GM21619 (cell line): ENCODE results near the gene EXOSC1.
A peak's percentile ranks its signal among the peaks of the same experiment; 100 is the strongest.
"Not testable (repeated sequence)": the region's sequence is repeated elsewhere in the genome, so short reads cannot be mapped to it uniquely, and the experiment has no call there.

Experiments used
- ATAC-seq: cut with Tn5 transposase; IDR thresholded peaks from one replicate; pipeline ENCODE4 v1.9.1; 2021; ENCODE audit not compliant: unreplicated experiment

EXOSC1 gene

GRCh38 chr10:97459933-97460332 lies 14.1 kb upstream of the EXOSC1 start:
- no peak for ATAC-seq

DNA sequence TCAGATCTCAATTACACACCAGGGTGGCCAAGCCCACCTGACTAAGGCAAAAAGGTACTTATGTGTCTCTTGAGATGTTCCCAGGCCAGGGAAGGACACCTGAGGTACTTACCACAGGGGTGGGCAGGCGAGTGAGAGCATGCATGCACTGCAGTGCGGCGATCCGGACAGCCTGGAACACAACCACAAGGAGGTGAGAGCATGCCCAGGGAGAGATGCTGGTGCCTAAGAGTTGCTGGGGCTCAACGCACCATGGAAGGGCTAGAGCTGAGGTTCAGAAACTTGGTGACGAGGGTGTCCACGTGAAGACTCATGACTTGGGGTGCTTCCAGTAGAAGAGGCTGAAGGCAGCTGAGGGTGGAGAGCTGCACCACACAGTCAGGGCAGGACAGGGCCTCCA lies 13.3 kb upstream of the EXOSC1 start:
- ATAC-seq: no peak

DNA sequence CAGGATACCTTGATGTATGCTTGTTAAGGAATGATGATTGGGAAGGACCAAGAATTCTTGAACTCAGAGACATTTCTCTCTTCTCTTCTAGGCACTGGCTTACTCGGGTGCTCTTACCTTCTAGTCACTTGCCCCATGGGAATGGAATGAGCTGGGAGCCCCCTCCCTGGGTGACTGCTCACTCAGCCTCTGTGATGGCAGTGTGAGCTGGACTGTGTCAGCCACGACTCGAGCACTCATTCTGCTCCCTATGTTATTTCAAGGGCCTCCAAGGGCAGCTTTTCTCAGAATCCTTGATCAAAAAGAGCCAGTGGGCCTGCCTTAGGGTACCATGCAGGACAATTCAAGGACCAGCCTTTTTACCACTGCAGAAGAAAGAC lies 10.9 kb upstream of the EXOSC1 start:
- no peak for ATAC-seq

DNA sequence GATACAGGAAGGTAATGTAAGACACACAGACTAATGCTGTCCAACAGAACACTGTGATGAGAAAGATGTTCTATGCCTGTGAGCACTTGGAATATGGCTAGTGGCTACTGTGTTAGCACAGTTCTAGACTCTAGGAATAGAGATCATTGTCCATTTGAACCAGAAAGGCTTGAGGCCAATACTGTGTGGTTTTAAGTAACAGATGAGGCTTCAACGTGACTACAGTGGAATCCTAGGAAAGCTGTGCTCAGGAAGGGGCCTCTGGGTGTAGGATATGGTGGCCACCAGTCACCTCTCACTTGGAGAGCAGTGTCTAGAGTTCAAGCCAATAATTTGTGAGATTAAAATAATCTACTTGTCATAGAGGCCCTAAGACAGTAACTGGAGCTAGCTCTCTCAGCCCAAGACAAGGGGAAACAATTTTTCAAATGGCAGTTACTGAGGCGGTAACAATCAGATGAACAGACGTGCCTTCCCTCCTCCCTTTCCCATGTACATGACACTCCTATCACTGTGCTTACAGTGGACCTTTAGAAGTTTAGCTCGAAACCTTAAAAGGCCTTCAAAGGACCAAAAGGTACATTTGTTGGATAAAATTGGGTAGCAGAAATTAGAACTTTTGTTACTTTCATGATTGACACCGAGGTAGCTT lies 10.4 kb upstream of the EXOSC1 start:
- no peak for ATAC-seq

GRCh38 chr10:97454330-97455036 lies 8.7 kb upstream of the EXOSC1 start:
- no peak for ATAC-seq

DNA sequence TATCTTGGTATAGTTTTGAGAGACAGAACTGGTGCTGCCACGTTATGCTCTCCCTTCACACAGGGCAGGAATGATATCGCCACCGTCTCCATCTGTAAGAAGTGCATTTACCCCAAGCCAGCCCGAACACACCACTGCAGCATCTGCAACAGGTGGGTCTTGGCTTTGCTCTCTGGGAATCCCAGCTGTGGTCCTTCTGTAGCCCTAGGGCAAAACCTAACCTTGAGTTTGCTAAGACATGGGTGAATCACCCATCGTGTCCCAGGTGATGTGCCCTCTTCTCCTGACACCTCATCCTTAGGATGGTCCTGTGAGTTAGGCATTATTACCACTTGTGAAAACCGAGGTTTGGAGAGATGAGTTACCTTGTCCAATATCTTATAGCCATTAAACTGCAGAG lies 6.5 kb upstream of the EXOSC1 start:
- no peak for ATAC-seq

DNA sequence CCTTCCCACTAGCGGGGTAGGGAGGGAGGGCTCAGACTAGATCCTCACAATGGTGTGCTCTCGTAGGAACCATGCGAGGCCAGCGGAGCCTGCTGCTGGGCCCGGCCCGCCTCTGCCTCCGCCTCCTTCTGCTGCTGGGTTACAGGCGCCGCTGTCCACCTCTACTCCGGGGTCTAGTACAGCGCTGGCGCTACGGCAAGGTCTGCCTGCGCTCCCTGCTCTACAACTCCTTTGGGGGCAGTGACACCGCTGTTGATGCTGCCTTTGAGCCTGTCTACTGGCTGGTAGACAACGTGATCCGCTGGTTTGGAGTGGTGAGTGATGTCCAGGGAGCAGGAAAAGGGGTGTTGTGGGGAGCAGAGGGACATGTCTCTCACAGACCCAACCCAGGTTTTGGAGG lies 5.8 kb upstream of the EXOSC1 start:
- no peak for ATAC-seq

DNA sequence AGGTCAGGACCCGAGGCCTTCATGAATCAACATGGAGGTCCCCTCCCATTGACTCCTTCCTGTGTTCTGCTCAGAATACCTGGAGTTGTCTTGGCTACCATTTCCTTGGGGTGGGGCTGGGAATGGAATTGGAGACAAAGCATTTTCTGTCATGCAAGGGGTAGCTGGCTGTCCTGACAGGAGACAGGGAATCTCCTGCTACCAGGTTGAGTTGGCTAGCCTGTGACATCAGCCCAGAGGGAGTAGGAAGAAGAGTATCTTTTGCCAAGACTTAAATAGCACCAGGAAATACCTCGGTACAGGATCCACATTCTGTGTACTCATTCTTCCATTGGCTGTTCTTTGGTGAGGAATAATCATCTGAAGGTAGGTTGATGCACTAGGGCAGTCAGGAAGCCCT lies 5.0 kb upstream of the EXOSC1 start:
- ATAC-seq: no peak

- ATAC-seq: no peak
These were observed 467 bp downstream of the EXOSC1 start for GRCh38 chr10:97445357-97445721.

DNA sequence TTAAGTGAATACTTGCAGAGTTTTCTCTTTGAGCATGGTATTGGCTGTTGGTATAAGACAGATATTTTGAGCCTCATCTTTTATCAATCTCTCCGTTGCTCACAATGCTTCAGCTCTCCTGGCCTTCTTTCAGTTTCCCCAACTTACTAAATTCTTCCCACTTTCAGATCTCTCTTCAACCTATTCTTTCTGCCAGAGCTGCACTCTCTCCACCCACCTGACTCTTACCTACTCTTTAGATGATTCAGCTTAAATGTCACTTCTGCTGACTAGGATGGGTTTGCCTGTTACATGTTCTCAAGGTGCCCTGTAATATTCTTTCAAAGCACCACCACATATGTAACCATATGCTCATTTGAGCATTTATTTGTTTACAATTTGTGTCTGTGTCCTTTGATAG lies 1.6 kb downstream of the EXOSC1 start:
- no peak for ATAC-seq

DNA sequence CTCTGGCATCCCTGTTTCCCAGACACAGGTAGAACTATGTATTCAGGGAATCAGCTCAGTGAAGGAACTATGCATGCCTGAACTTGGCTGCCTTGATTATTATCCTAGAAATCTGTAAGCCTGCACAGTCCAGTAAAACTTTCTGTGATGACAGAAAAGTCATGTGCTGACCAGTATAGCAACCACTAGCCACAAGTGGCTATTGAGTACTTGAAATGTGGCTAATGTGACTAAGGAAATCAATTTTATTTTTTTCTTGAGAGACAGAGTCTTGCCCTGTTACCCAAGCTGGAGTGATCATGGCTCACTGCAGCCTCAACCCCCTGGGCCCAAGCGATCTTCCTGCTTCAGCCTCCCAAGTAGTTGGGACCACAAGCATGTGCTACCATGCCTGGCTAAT lies 3.5 kb downstream of the EXOSC1 start:
- no peak for ATAC-seq

DNA sequence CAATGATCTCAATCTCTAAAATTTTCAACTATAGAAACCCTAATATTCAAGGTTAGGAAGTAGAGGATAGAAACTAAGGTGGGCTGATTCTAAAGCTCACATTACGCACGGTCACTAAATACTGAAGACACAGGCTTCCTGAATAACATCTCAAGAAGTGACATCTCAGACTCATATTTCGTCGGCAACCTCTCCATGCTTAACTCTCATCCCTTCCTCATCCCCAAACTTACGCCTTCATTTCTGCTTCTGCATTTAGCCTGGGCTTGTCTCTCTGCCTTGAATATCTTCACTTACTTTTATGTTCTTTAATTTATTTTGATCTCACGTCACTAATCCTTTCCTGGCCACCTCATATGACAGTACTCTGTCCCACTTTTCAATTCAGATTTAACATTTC lies 10.6 kb downstream of the EXOSC1 start:
- ATAC-seq: no peak

DNA sequence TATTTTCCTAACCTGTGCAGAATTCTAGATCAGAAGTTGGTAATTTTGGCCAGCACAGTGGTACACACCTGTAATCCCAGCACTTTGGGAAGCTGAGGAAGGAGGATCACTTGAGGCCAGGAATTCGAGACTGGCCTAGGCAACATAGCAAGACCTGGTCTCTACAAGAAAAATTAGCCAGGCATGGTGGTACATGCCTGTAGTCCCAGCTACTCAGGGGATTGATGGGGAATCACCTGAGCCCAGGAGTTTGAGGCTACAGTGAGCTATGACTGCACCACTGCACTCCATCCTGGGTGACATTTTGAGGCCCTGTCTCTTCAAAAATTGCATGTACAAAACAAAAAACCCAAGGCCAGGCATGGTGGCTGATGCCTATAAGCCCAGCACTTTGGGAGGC lies 11.2 kb downstream of the EXOSC1 start:
- ATAC-seq: no peak

GRCh38 chr10:97434055-97434454 lies 11.8 kb downstream of the EXOSC1 start:
- no peak for ATAC-seq

DNA sequence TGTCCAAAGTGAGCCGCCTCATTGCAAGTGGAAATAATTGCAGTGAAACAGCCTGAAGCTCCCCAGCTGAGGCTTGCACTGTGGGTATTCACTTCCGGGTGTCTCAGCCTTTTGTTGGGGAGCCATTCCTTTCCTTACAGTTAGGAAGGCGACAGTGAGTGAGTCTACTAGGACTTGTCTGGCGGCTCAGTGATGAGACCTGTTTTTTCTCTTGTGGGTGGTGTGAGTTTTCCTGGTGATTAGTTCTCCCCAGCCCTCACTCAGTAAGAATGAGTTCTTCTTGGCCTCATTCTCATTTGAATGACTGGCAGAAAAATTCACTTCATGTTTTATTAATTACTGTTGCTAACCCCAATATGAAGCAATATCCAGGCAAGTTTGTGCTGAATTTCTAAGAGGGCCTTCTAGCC lies 17.2 kb downstream of the EXOSC1 start:
- ATAC-seq: no peak

DNA sequence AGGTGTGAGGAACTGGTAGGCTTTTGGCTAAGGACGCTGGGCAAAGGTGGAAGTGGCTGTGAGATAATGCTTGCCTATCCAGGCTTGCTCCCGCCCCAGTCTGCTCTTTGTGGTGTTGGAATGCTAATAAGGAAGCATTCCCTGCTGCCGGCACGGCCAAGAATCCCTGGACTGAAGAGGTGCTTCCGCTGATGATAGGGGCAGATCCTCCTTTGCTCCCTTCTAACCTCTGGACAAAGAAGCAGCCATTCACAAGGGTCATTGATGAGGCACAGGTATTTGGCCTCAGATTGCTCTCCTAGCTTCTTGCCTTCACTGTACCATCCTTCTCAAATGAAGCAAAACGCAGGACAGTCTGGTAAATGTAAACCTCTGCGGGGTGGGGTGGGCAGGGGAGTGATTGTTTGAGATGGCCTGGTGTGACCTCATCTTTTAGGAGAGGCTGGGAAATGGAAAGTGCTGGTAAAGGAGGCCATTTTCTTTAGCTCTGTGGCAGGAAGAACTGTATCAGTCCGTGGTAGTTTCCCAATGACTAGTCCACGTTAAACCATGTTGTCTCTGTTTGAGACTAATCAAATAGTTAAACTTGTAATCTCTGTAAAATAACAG lies 18.1 kb downstream of the EXOSC1 start:
- no peak for ATAC-seq

DNA sequence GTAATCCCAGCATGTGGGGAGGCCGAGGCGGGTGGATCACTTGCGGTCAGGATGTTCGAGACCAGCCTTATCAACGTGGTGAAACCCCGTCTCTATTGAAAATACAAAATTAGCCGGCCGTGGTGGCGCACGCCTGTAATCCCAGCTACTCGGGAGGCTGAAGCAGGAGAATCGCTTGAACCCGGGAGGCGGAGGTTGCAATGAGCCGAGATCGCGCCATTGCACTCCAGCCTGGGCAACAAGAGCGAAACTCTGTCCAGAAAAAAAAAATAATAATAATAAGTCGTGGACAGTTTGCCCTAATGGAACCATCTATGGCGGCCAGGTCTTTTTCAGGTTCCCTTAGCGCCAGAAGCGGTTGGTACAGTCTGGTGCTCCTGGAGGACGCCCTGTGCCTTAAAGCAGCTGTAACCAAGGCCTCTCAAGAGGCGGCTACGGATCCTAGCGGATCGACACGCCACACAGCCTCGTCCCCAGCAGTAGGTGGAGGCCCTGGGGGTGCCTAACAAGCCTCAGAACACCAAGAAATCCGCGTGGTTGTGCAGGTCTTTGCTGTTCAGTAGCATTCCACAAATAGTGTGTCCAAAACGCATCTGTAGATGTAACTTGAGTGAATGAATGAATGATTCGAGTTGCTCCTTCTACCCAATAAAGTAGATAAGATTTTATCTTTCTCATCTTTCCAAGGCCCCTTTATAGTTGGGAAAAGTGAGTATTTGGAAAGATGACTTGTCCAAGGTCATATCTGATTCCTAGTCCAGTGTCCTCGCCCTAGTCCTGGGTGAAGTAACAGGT lies 18.8 kb downstream of the EXOSC1 start:
- ATAC-seq: no peak

DNA sequence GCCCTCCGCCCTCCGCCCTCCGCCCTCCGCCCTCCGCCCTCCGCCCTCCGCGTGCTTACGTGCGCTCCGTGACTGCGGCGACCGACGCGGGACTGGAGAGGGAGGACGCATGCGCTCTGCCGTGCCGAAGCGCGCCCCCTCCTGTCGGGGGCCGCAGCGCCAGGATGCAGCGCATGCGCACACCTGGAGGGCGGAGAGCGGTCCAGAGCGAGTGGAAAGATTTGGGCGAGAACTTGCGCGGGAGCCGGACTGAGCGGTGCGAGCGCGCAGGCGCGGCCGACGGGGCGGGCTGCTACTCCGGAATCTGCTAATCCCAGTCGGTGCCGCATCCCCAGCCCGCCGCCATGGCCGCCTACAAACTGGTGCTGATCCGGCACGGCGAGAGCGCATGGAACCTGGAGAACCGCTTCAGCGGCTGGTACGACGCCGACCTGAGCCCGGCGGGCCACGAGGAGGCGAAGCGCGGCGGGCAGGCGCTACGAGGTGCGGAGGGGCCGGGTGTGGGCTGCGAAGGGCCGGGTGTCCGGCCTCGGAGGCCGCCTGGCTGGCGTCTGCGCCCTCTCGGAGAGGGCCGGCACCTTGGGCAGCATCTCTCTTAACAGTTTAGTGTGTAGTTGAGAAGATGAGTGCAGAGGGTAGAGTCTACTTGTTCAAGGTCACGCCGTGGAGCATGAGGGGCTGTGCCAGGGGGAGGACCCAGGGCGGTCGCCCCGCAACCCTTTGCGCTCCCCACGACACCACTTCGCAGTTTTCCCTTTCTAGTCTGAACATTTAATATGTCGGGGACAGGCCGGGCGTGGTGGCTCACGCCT lies 19.6 kb downstream of the EXOSC1 start, which contains the start of gene PGAM1:
TSS of gene PGAM1 (plus strand) at position 228 of the 812 bp plus-strand sequence. CDS start at position 345, 117 bp downstream.
- ATAC-seq: peak; percentile 83

- ATAC-seq: not testable (repeated sequence)
These were observed 22.1 kb downstream of the EXOSC1 start for GRCh38 chr10:97423757-97424098.

- ATAC-seq: no peak
These were observed 29.2 kb downstream of the EXOSC1 start for GRCh38 chr10:97416565-97416964.

DNA sequence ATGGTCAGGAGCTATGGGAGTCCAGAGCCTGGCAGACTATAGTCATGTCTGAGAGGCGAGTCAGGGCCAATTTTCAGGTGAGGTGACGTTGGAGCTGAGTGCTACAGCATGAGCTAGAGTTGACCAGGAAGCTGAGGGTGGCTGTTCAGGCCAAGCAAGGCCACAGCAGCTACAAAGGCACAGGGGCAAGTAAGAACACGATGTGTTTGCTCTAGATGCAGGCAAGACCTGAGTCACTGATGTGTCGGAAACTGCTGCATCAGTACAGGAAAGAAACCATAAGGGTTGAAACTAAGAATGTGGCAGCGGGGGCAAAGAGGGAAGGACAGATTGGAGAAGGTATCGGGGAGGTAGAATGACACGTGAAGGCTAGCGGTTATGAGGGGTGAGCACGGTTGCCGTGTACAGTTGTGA lies 32.9 kb downstream of the EXOSC1 start:
- ATAC-seq: no peak
